SHP77 treated with DMSO at 0.1 percent for 48 hours (cell line): ENCODE measurements around the gene GATA5.

Experiments used
- DNase-seq: peaks from one replicate; lab custom pipeline; 2025; lab: John Stamatoyannopoulos, UW

GATA5 gene

DNA sequence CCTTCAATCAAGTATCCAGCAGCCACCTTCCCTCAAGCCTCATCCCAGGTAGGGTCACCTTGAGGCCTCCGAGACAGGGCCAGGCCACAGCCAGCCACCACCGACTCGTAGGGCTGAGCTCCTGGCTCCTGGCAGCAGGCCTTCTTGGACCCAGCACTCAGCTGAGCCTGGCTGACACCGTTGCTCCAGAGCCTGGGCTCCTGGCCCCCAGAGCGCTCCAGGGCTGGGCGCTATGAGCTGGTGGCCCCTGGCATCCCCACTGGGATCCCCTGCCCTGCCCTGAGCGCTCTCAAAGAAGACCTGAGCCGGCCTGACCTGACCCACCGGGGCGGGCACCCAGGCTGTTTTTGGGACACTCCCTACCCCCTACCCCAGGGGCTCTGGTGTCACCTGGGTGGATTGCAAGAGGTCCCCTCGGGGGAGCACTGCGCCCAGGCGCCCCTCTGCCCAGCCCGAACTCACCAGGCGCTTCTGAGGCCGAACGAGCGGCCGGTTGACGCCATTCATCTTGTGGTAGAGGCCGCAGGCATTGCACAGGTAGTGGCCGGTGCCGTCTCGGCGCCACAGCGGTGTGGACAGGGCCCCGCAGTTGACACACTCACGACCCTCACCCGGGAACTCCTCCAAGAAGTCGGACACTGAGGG lies 2.7 kb downstream of the GATA5 start:
- no peak for DNase-seq

DNA sequence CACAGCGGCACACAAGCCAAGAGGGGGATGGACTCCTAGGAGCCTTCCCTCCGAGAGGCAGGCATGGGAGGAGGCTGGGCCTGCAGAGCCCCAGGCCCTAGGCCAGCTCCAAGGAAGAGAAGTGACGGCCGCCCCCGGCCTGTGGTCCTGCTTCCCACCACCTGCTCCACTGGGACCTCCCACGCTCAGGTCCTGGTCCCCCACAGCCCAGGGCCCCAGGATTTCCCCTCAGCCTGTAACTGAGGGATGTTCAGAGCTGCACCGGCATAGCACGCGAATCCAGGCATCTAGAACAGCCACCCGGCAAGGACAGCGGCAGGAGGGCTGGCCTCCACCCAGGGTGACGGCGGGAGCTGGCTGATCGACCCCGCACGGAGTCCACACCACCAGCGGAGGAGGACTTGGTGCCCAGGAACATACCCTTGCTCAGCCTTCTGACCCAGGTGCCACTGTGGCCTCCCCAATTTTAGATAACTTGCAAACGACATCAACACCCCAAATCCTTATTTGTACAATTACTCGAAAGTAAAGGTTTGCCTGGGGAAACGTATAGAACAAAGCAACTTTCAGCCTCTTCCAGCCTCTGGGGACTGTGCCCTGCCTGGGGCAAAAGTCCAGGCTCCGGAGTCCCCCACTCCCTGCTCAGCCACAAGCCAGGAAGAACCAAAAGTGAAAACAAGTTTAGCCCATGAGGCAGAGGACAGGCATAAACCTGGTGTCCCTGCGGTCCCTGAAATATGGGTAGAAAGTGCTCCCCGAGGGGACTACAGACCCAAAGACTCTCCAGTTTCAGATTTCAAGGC lies 3.5 kb downstream of the GATA5 start:
- DNase-seq, result no peak

- no peak for DNase-seq
Observed at GRCh38 chr20:62470459-62470858, 5.3 kb downstream of the GATA5 start.

- no peak for DNase-seq
Observed at GRCh38 chr20:62470001-62470400, 5.8 kb downstream of the GATA5 start.

GRCh38 chr20:62469352-62469751 lies 6.4 kb downstream of the GATA5 start:
- DNase-seq, result no peak

- no peak for DNase-seq
Observed at GRCh38 chr20:62466806-62467537, 8.8 kb downstream of the GATA5 start.

DNA sequence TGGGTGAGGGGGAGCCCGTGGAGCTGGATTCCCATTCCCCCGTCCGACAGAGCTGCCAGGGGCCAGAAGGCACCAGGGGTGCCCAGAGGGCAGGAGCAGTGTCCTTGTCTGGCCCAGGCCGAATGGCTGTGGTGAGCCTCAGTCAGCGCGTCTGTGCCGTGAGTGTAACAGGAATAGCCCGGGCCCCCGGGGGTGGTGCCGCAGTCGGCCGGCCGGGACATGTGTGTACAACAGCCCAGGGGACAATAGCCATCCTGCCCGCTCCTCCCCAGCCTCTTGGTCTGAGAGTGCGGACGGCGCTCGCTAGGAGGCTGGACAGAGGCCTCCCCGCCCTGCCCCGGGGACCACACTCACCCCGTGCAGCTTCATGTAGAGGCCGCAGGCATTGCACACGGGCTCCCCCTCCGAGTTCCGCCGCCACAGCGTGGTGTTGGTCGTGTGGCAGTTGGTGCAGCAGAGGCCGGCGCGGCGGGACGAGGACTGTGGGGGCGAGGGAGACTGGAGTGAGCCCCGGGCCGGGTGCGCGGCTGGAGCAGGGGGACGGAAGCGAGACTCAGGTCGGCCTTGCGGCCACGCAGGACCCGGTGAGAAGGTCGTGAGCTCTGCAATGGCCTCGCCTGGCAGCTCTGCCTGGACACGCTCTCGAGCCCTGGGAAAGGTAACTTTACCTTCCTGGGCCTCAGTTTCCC lies 9.6 kb downstream of the GATA5 start:
- DNase-seq, result no peak

DNA sequence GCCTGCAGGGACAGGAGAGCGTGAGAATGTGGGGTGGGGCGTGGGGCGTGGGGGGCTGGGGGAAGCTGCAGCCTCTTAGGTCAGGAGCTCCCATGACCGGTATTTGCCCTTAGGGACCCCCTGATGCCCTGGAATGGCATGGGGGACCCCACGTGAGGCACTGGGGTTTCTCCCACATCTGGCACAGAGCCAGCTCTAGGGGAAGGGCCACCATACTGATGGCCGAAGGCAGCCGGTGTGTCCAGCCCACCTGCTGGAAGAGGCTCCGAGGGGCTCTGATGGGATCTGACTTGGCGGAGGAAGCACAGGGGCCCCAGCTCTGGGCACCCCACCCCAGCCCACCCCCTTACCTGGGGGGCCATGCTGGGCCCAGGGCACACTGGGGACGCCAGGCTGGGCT lies 10.8 kb downstream of the GATA5 start:
- DNase-seq, result no peak

GRCh38 chr20:62464425-62464770 lies 11.4 kb downstream of the GATA5 start:
- no peak for DNase-seq

DNA sequence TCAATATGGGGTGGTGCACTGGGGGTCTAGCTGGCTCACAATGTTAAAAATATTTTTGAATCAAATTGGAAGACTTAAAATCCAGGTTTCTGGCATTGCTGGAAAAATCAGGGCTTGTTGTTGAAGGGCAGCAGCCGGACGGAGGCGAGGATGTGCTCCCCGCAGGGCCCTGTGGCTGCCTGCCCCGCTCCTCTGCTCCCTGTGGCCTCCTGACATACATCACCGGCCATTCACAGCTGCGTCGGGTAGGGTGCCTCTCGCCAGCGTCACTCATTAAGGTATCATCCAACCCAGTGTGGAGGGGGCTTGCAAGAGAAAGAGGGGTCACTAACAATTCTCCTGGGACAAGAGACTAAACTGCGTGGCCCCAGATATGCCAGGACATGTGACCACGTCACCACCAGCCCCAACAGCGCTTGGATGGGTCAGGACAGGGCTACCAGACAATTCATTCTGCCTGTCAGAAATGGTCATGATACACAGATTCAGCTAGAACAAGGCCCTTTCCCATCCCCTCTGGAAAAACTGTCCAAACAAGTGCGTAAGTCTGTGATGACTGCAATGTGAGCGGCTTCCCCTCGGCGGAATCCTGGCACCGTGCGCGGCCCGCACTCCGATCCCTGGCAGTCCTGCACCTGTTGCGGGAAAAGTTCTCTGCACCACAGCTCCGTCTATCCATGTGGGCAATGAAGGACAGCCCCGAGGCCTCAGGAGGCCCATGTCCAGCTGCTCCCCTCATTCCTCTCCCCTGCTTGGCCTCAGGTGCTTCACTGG lies 12.0 kb downstream of the GATA5 start:
- no peak for DNase-seq

GRCh38 chr20:62462976-62463592 lies 12.7 kb downstream of the GATA5 start:
- DNase-seq, result no peak

DNA sequence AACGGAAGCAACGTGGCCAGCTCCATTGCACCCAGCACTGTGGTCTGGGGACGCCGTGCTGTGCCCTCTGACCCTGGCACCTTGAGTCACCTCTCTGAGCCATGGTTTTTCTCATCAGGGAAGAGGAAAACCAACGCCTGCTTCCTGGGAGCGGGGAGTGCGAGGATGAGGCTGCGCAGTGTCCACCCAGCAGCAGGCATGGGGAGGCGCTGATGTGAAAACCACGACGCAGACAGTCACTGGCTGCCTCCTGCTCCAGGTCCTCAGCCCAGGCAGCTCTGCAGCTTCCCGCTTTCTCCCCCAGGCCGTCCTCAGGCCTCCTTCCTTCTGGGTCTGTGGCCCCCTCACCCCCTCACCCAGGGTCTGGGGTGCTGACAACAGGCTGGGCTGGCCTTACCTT lies 14.0 kb downstream of the GATA5 start:
- DNase-seq, result no peak

DNA sequence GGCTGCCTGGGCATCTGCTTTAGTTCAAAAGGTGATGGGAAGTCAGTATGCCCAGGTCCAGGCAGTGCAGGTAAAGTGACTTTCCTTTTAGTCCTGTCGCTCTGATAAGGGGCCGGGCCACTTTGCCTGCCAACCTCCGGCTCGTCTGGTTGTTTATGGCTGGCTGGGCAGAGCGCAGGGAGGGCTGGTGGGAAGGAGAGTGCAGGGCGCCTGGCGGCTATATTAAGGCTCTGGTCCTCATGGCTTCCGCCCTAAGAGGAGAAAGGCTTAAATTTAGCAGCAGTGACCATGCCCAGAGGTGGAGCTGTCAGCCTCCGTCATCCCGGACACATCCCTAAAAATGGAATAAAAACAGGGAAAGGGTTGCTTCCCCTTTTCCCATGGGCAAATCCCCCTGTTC lies 14.6 kb downstream of the GATA5 start:
- DNase-seq, result no peak

DNA sequence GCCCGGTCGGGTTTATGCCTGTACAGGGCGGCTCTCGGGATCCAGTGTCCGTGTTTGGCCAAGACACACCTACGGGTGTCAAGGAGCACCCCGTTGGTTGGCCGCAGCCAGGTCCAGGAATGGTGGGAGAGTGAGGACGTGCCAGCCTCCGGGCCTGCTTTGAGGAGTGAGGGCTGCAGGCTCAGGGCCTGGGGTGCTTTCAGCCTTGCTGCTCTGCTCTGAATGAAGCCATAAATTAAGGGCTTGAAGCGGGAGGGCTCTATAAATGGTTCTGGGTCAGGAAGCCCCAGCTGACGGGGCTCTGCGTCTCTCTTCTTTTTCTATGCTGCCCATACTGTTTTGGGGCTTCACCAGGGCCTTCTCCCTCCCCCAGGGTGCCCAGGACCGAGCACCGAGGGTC lies 15.1 kb downstream of the GATA5 start:
- DNase-seq, result no peak

DNA sequence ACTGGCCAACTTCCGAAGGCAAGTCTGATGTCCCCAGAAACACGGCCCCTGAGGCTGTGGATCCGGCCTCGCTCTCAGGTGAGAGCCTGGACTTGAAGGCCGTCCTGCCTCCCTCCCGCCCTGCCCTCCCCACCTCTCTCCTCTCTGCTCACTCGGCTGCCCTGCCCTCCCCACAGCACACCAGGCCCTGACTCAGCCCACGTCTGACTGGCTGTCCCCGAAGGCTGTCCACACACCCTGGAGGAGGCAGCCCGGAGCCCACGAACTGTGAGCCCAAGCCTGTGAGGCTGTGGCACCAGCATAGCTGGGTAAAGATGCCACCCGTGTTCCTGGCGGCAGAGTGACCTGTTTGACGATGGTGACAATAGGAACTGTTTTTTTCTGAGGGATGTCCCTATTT lies 16.3 kb downstream of the GATA5 start:
- DNase-seq, result no peak

DNA sequence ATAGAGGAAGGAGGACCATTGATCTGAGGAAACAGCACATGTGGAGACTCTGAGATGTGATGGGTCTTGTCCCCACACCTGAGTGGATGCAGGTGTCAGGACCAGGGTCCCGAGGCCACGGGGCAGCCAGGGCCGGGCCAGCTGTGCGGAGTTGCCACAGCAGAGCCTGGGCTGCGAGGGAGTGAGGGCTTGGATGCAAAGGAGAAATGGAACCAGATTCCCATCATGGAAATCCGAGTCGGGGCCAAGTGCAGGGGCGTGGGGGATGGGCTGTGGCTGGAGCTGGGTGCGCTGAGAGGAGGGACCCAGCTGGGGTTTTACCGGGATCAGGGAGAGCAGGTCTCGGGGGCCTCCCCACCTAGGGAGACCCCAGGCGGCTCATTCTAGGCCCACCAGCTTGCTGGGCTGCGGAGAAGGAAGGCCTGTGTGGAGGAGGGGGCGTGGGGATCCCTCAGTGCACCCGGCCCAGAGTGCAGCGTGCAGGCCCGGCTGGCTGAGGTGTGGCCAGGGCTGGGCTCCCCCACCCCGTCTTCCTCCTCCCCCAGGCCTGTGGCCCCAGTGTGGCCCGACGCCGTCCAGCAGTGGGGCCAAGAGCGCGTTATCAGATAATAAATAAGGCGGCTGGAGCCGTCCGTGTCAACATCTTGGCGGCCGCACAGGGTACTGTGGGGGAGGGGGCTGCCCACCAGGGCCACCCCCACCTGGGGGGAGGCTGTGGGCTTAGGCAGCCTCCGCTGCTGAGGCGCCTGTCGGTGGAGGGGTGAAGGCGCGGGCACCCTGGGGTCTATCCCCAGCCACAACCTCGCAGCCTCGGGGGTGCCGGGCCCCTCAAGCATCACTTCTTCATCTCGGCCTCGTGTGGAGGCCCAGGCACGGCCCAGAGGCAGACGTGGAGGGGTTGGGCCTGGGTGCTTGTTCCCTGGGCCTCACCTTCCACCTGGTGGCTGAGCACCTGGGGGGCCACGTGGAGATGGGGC lies 17.2 kb downstream of the GATA5 start:
- no peak for DNase-seq

GRCh38 chr20:62457831-62458230 lies 18.0 kb downstream of the GATA5 start:
- DNase-seq, result no peak

GRCh38 chr20:62457098-62457497 lies 18.7 kb downstream of the GATA5 start:
- DNase-seq, result no peak

DNA sequence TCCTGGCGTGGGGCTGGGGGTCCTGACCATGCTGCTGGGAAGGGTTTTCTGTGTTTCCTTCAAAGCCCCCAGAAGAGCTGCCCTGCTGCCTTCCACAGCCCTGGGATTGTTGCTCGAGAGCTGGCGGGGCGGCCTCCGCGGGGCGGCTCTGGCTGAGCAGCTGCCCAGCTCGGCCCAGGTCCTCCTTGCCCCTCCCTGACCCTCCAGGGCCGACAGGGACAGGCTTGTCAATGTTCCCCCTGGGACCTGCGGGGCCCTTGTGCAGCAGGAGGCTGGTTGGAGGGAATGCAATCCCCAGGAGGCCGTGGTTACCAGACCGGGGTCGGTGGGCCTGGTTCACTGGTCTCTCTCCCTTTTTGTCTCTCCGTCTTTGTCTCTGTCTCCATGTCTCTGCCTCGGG lies 19.9 kb downstream of the GATA5 start:
- DNase-seq, result no peak
